Measurements from ENCODE around the gene C1QTNF2.

C1QTNF2 gene

GRCh38 chr5:160356550-160357347 is 13.7 kb downstream of the C1QTNF2 start:
- Histone ChIP-seq H3K4me3 (ENCODE audit: low read length) (no peak overlapping the region), H3K4ac (ENCODE audit: low read depth, low read length) (no peak overlapping the region), H3K18ac (ENCODE audit: low read length) (no peak overlapping the region), H2BK15ac (replicated peaks; ENCODE audit: low read depth) (no peak overlapping the region), H2BK120ac (ENCODE audit: low read depth, low read length) (no peak overlapping the region), H3K79me1 (ENCODE audit: low read length) (no peaks in the 10 kb centered on the region), H3K56ac (ENCODE audit: low read length) (no peak overlapping the region), H2BK5ac (ENCODE audit: low read length) (no peak overlapping the region), H3K27me3 (ENCODE audit: insufficient read depth, low read length, poor library complexity) (no peaks in the 10 kb centered on the region), H2AK5ac (ENCODE audit: low read length) (no peak overlapping the region), H3K4me1 (ENCODE audit: control insufficient read depth, low read depth, low read length) (peaks cover 5% of the 10 kb centered on the region), H3K36me3 (ENCODE audit: control insufficient read depth, insufficient read depth, low read length) (no peaks in the 10 kb centered on the region), H4K8ac (ENCODE audit: low read depth, low read length) (no peak overlapping the region), H3K23ac (ENCODE audit: low read length) (no peak overlapping the region), H4K5ac (ENCODE audit: low read length) (no peak overlapping the region), H3K27ac (ENCODE audit: low read depth, low read length) (no peak overlapping the region), H3K9ac (ENCODE audit: low read length) (no peak overlapping the region), H3K4me2 (ENCODE audit: low read length) (no peak overlapping the region), H3K79me2 (ENCODE audit: control insufficient read depth, insufficient read depth, low read length) (no peaks in the 10 kb centered on the region)
- DNase-seq, result no peak
- no CpG with 5 or more reads among the region's 7 CpGs for WGBS (ENCODE audit: extremely low coverage, insufficient coverage, low lambda C conversion rate)

- Histone ChIP-seq H2AK5ac (ENCODE audit: low read length) (no peak overlapping the region), H3K27me3 (ENCODE audit: insufficient read depth, low read length, poor library complexity) (no peaks in the 10 kb centered on the region), H3K4me1 (ENCODE audit: control insufficient read depth, low read depth, low read length) (peaks cover 3% of the 10 kb centered on the region), H3K79me1 (ENCODE audit: low read length) (no peaks in the 10 kb centered on the region), H2BK15ac (replicated peaks; ENCODE audit: low read depth) (no peak overlapping the region), H4K8ac (ENCODE audit: low read depth, low read length) (no peak overlapping the region), H3K4me3 (ENCODE audit: low read length) (no peak overlapping the region), H3K27ac (ENCODE audit: low read depth, low read length) (no peak overlapping the region), H2BK120ac (ENCODE audit: low read depth, low read length) (no peak overlapping the region), H3K56ac (ENCODE audit: low read length) (no peak overlapping the region), H4K5ac (ENCODE audit: low read length) (no peak overlapping the region), H3K4me2 (ENCODE audit: low read length) (no peak overlapping the region), H3K4ac (ENCODE audit: low read depth, low read length) (no peak overlapping the region), H2BK5ac (ENCODE audit: low read length) (no peak overlapping the region), H3K23ac (ENCODE audit: low read length) (no peak overlapping the region), H3K18ac (ENCODE audit: low read length) (no peak overlapping the region), H3K36me3 (ENCODE audit: control insufficient read depth, insufficient read depth, low read length) (no peaks in the 10 kb centered on the region), H3K79me2 (ENCODE audit: control insufficient read depth, insufficient read depth, low read length) (no peaks in the 10 kb centered on the region), H3K9ac (ENCODE audit: low read length) (no peak overlapping the region)
- DNase-seq, result no peak
- no CpG with 5 or more reads among the region's 14 CpGs for WGBS (ENCODE audit: extremely low coverage, insufficient coverage, low lambda C conversion rate)
Measured at GRCh38 chr5:160354666-160355065, 15.8 kb downstream of the C1QTNF2 start.

GRCh38 chr5:160353379-160353778 is 17.0 kb downstream of the C1QTNF2 start:
- no peak overlapping the region for H3K4ac ChIP-seq (ENCODE audit: low read depth, low read length)
- no CpG with 5 or more reads among the region's 8 CpGs for WGBS (ENCODE audit: extremely low coverage, insufficient coverage, low lambda C conversion rate)
- H3K18ac ChIP-seq (ENCODE audit: low read length), result no peak overlapping the region
- H4K8ac ChIP-seq (ENCODE audit: low read depth, low read length), result no peak overlapping the region
- peak; percentile 33 for DNase-seq
- H3K9ac ChIP-seq (ENCODE audit: low read length), result no peak overlapping the region
- no peak overlapping the region for H3K4me2 ChIP-seq (ENCODE audit: low read length)
- no peak overlapping the region for H3K56ac ChIP-seq (ENCODE audit: low read length)
- H2BK5ac ChIP-seq (ENCODE audit: low read length), result no peak overlapping the region
- no peaks in the 10 kb centered on the region for H3K4me1 ChIP-seq (ENCODE audit: control insufficient read depth, low read depth, low read length)
- H3K27me3 ChIP-seq (ENCODE audit: insufficient read depth, low read length, poor library complexity), result no peaks in the 10 kb centered on the region
- H3K36me3 ChIP-seq (ENCODE audit: control insufficient read depth, insufficient read depth, low read length), result no peaks in the 10 kb centered on the region
- H3K4me3 ChIP-seq (ENCODE audit: low read length), result no peak overlapping the region
- no peak overlapping the region for H3K27ac ChIP-seq (ENCODE audit: low read depth, low read length)
- H2BK15ac ChIP-seq (replicated peaks; ENCODE audit: low read depth), result no peak overlapping the region
- no peaks in the 10 kb centered on the region for H3K79me1 ChIP-seq (ENCODE audit: low read length)
- no peak overlapping the region for H3K23ac ChIP-seq (ENCODE audit: low read length)
- no peak overlapping the region for H2AK5ac ChIP-seq (ENCODE audit: low read length)
- no peak overlapping the region for H2BK120ac ChIP-seq (ENCODE audit: low read depth, low read length)
- H3K79me2 ChIP-seq (ENCODE audit: control insufficient read depth, insufficient read depth, low read length), result no peaks in the 10 kb centered on the region
- H4K5ac ChIP-seq (ENCODE audit: low read length), result no peak overlapping the region

- no peak overlapping the region for H2BK5ac ChIP-seq (ENCODE audit: low read length)
- H3K27ac ChIP-seq (ENCODE audit: low read depth, low read length), result no peak overlapping the region
- H3K27me3 ChIP-seq (ENCODE audit: insufficient read depth, low read length, poor library complexity), result no peaks in the 10 kb centered on the region
- H2AK5ac ChIP-seq (ENCODE audit: low read length), result no peak overlapping the region
- no peak for DNase-seq
- no peaks in the 10 kb centered on the region for H3K36me3 ChIP-seq (ENCODE audit: control insufficient read depth, insufficient read depth, low read length)
- H3K79me2 ChIP-seq (ENCODE audit: control insufficient read depth, insufficient read depth, low read length), result no peaks in the 10 kb centered on the region
- H3K9ac ChIP-seq (ENCODE audit: low read length), result no peak overlapping the region
- H2BK15ac ChIP-seq (replicated peaks; ENCODE audit: low read depth), result no peak overlapping the region
- H3K79me1 ChIP-seq (ENCODE audit: low read length), result no peaks in the 10 kb centered on the region
- no peak overlapping the region for H3K4me3 ChIP-seq (ENCODE audit: low read length)
- H2BK120ac ChIP-seq (ENCODE audit: low read depth, low read length), result no peak overlapping the region
- H3K56ac ChIP-seq (ENCODE audit: low read length), result no peak overlapping the region
- H3K4ac ChIP-seq (ENCODE audit: low read depth, low read length), result no peak overlapping the region
- no peak overlapping the region for H3K4me2 ChIP-seq (ENCODE audit: low read length)
- H3K18ac ChIP-seq (ENCODE audit: low read length), result no peak overlapping the region
- H3K23ac ChIP-seq (ENCODE audit: low read length), result no peak overlapping the region
- no peak overlapping the region for H4K8ac ChIP-seq (ENCODE audit: low read depth, low read length)
- WGBS (ENCODE audit: extremely low coverage, insufficient coverage, low lambda C conversion rate), result no CpG with 5 or more reads among the region's 4 CpGs
- H4K5ac ChIP-seq (ENCODE audit: low read length), result no peak overlapping the region
- no peaks in the 10 kb centered on the region for H3K4me1 ChIP-seq (ENCODE audit: control insufficient read depth, low read depth, low read length)
Measured at GRCh38 chr5:160352308-160352707, 18.1 kb downstream of the C1QTNF2 start.

DNA sequence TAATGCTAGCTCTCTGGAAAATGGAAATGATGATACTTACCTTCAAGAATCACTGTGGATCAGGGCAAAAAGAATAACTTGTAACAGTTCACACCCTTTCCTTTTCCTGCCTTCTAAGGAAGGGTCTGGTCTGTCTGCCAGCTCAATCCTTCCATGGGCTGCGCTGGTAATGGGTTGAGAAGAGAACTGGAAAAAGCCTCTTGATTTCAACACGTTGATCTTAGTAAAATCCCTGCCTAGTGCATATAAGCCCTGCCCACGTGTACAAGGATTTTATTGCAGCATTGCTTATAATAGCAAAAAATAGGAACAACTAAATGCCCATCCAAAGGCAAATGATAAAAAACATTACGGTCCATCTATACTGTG is 20.5 kb downstream of the C1QTNF2 start:
- no peaks in the 10 kb centered on the region for H3K79me1 ChIP-seq (ENCODE audit: low read length)
- H3K27ac ChIP-seq (ENCODE audit: low read depth, low read length), result no peak overlapping the region
- no peak overlapping the region for H2BK5ac ChIP-seq (ENCODE audit: low read length)
- H3K79me2 ChIP-seq (ENCODE audit: control insufficient read depth, insufficient read depth, low read length), result no peaks in the 10 kb centered on the region
- WGBS (ENCODE audit: extremely low coverage, insufficient coverage, low lambda C conversion rate), result no CpG with 5 or more reads among the region's 4 CpGs
- H3K23ac ChIP-seq (ENCODE audit: low read length), result no peak overlapping the region
- no peak overlapping the region for H4K5ac ChIP-seq (ENCODE audit: low read length)
- H3K4me3 ChIP-seq (ENCODE audit: low read length), result no peak overlapping the region
- H3K56ac ChIP-seq (ENCODE audit: low read length), result no peak overlapping the region
- no peak overlapping the region for H2AK5ac ChIP-seq (ENCODE audit: low read length)
- no peak overlapping the region for H3K9ac ChIP-seq (ENCODE audit: low read length)
- no peaks in the 10 kb centered on the region for H3K4me1 ChIP-seq (ENCODE audit: control insufficient read depth, low read depth, low read length)
- H3K4me2 ChIP-seq (ENCODE audit: low read length), result no peak overlapping the region
- H2BK120ac ChIP-seq (ENCODE audit: low read depth, low read length), result no peak overlapping the region
- DNase-seq, result no peak
- H3K36me3 ChIP-seq (ENCODE audit: control insufficient read depth, insufficient read depth, low read length), result no peaks in the 10 kb centered on the region
- no peak overlapping the region for H3K18ac ChIP-seq (ENCODE audit: low read length)
- H2BK15ac ChIP-seq (replicated peaks; ENCODE audit: low read depth), result no peak overlapping the region
- no peak overlapping the region for H4K8ac ChIP-seq (ENCODE audit: low read depth, low read length)
- H3K27me3 ChIP-seq (ENCODE audit: insufficient read depth, low read length, poor library complexity), result no peaks in the 10 kb centered on the region
- H3K4ac ChIP-seq (ENCODE audit: low read depth, low read length), result no peak overlapping the region
